Prostate gland (tissue), 2 donors: ENCODE results near the gene DCAF15. TPM values are rescaled to one million over a fixed set of nuclear protein-coding genes. Genes with fewer than 3 reads are reported as not detected.
"Not testable (repeated sequence)": the region's sequence is repeated elsewhere in the genome, so short reads cannot be mapped to it uniquely, and the experiment has no call there.

Experiments used
- DNase-seq: peaks from one replicate; pipeline ENCODE4 v3.0.0-alpha.2; 2019; ENCODE audit warnings: low spot score
- H3K27ac ChIP-seq, 2 donors: fragments of 200-600 bp; sonication (generic); 2 replicates each; pipeline ENCODE4 v1.5.1; 2017 to 2019
- H3K27me3 ChIP-seq: fragments of 200-600 bp; sonication (generic); replicated peaks from 2 replicates; pipeline ENCODE4 v1.5.1; 2019; ENCODE audit not compliant: insufficient read depth
- H3K36me3 ChIP-seq, 2 donors: fragments of 200-600 bp; sonication (generic); 1 replicate in 1 of 2; 2 replicates in 1 of 2; pipeline versions ENCODE4 v1.5.1 to v1.8.1; 2017 to 2019
- H3K4me1 ChIP-seq: fragments of 200-600 bp; sonication (generic); replicated peaks from 2 replicates; pipeline ENCODE4 v1.5.1; 2019
- H3K4me3 ChIP-seq, 2 donors: fragments of 200-600 bp; sonication (generic); 2 replicates each; pipeline ENCODE4 v1.5.1; 2017 to 2019
- H3K9me3 ChIP-seq: fragments of 200-600 bp; sonication (generic); 2 replicates; pipeline ENCODE4 v1.5.1; 2017
- POLR2A ChIP-seq: fragments of 450-650 bp; IDR thresholded peaks from one replicate; pipeline ENCODE4 v1.6.1; 2016; ENCODE audit warnings: antibody characterized with exemption, mild to moderate bottlenecking
- POLR2AphosphoS5 ChIP-seq: sonication (generic); formaldehyde crosslinking; IDR thresholded peaks from one replicate; pipeline ENCODE4 v1.6.1; 2017; ENCODE audit warnings: antibody characterized with exemption
- WGBS: methylation state at CpG from one replicate; pipeline ENCODE4 v1.1.5; 2018; 5-methylcytosine and 5-hydroxymethylcytosine counted together
- intact Hi-C: fragments of 100-400 bp; cut with DNase I; formaldehyde crosslinking; loops from one replicate; pipeline ENCODE4 v1.14.2; 2022
- total RNA-seq, 2 donors: library from RNA; depleted of rRNA; stranded (reverse); fragments of >200 nt; gene quantifications; one replicate each; pipeline ENCODE4 v1.1.0, GENCODE V29; 2016
- TF ChIP-seq, protein P1 (sequence below), 4 experiments: fragments of 200-600 bp in 2 of 4; fragments of 450-650 bp in 2 of 4; sonication (generic) in 2 of 4; IDR thresholded peaks; 1 replicate in 3 of 4; 2 replicates in 1 of 4; pipeline ENCODE4 v1.5.1; 2016 to 2019; ENCODE audit warnings: antibody characterized with exemption in 4 of 4, mild to moderate bottlenecking in 2 of 4, moderate library complexity in 2 of 4

DCAF15 gene
- total RNA-seq, 2 donors from 2014 or later, result 18.6 to 47.4 TPM

DNA sequence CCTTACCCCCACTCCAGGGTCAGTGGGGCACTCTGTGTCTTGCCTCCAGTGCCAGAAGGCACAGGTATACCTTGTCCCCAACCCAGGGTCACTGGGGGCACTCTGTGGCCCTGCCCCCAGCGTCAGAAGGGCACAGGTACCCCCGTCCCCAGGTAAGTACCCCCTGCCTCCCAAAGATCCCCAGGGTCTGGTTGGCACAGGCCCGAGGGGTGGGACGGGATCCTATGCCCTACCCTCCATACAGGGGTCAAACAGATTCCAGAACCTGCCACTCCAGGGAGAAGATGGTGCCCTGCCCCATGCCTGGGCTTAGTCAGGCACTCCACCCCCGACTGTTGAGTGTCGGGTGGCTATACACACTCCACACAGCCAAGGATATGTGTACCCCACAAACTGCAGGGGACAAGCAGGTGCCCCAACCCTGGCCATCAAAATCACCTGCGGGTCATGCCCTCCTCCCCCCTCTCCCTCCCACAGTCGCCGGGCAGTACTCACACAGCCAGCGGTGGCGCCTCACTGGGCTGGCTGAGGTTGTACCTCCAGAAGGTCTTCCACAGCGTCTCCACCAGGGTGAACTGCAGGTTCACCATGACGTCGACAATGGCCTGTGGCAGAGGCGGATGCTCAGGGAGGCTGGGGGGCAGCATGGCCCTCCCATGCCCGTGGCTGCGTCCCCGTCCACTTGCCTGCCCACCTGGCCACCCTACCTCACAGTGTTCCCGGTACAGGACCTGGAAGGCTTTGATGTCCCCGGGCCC, 13.8 kb downstream of the DCAF15 start:
- intact Hi-C loops, result no loop called here
- Histone ChIP-seq H3K4me1 (no peaks in the 10 kb centered on the region), H3K27me3 (no peaks in the 10 kb centered on the region), H3K9me3 (no peaks in the 10 kb centered on the region), H3K27ac (no peak overlapping the region), H3K36me3 (peaks cover 8 to 28% of the 10 kb centered on the region in 2 donors), H3K4me3 (no peak overlapping the region)
- TF ChIP-seq POLR2AphosphoS5 (no peak), POLR2A (no peak)
- TF ChIP-seq, protein P1, sequence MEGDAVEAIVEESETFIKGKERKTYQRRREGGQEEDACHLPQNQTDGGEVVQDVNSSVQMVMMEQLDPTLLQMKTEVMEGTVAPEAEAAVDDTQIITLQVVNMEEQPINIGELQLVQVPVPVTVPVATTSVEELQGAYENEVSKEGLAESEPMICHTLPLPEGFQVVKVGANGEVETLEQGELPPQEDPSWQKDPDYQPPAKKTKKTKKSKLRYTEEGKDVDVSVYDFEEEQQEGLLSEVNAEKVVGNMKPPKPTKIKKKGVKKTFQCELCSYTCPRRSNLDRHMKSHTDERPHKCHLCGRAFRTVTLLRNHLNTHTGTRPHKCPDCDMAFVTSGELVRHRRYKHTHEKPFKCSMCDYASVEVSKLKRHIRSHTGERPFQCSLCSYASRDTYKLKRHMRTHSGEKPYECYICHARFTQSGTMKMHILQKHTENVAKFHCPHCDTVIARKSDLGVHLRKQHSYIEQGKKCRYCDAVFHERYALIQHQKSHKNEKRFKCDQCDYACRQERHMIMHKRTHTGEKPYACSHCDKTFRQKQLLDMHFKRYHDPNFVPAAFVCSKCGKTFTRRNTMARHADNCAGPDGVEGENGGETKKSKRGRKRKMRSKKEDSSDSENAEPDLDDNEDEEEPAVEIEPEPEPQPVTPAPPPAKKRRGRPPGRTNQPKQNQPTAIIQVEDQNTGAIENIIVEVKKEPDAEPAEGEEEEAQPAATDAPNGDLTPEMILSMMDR (IDR thresholded peaks at IDR 0.05), result no peak
- 96% methylated on average over 18 of the region's 20 CpGs for WGBS
- DNase-seq, result no peak

DNA sequence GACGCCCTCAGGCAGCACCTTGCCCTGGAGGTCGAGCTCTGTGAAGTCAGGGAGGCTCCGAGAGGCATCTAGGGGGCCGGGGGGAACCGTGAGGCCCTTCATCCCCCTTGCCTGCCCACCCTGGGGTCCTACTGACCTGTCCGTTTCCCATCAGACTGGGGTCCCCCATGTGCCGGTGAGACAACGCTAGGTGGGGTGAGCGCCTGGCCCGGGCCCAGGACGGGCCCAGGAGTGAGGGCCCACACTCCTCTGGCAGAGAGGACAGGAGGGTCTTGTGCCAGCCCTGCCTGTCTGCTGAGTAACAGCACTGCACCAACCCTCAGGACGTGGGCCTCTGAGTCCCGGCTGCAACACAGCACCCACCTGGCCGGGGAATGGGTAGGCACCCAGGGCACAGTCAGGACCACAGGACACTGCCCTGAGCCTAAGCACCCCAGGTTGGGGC, 14.4 kb downstream of the DCAF15 start:
- TF ChIP-seq POLR2AphosphoS5, result no peak
- TF ChIP-seq, protein P1 (IDR thresholded peaks at IDR 0.05), result no peak
- no peak for TF ChIP-seq POLR2A
- intact Hi-C loops, result no loop called here
- no peak overlapping the region for H3K4me3 ChIP-seq
- H3K27me3 ChIP-seq, result no peaks in the 10 kb centered on the region
- no peaks in the 10 kb centered on the region for H3K9me3 ChIP-seq
- peaks cover 8 to 28% of the 10 kb centered on the region in 2 donors for H3K36me3 ChIP-seq
- WGBS, result 96% methylated on average over 10 of the region's 14 CpGs
- H3K27ac ChIP-seq, result no peak overlapping the region
- H3K4me1 ChIP-seq, result no peaks in the 10 kb centered on the region
- DNase-seq, result no peak

DNA sequence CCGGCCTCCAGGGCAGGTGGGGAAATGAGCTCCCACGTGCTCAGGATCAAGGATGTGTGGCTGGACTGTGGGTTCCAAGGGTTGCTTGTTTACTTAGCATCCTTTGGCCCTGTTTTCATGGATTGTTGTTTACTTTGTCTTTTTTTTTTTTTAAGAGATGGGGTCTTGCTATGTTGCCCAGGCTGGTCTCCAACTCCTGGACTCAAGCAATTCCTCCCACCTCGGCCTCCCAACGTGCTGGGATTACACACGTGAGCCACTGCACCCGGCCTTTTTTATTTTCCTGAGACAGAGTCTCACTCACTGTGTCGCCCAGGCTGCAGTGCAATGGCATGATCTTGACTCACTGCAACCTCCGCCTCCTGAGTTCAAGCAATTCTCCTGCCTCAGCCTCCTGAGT, 14.9 kb downstream of the DCAF15 start:
- intact Hi-C loops, result not testable (repeated sequence)

DNA sequence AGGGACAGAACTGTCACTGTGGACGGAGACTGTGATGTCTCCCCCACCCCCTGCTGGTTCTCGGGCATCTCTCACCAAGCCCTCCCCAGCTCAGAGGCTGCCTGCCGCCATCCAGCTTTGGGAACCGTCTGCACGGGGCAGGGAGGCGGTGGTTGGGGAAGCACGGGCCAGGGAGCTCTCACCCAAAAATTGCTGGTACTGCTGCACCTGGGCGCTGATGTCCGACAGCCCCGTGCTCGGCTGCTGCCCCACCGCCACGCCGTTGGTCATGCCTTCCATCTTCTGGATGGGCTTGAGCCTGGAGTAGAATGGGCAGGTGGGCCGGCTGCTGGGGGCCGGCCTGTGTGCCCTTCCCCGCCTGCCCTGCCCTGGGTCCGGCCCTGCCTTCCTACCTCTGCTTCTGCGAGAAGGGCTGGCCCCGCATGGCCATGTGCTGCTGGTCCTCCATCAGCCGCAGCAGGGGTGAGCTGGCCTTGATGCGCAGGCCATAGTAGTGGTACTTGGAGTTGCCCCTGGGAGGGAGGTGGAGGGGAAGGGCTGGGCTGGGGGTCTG, 16.1 kb downstream of the DCAF15 start:
- Histone ChIP-seq H3K4me1 (no peaks in the 10 kb centered on the region), H3K27ac (no peak overlapping the region), H3K36me3 (peaks cover 8 to 28% of the 10 kb centered on the region in 2 donors), H3K27me3 (no peaks in the 10 kb centered on the region), H3K4me3 (no peak overlapping the region), H3K9me3 (no peaks in the 10 kb centered on the region)
- intact Hi-C loops, result no loop called here
- WGBS, result 91% methylated on average over 20 of the region's 22 CpGs
- DNase-seq, result no peak
- no peak for TF ChIP-seq POLR2A
- TF ChIP-seq, protein P1 (IDR thresholded peaks at IDR 0.05), result no peak
- no peak for TF ChIP-seq POLR2AphosphoS5

More for the DNA sequence above, 14.9 kb downstream of the DCAF15 start:
- not testable (repeated sequence) for H3K9me3 ChIP-seq, DNase-seq, H3K4me3 ChIP-seq, H3K27ac ChIP-seq, H3K27me3 ChIP-seq, H3K4me1 ChIP-seq
- 92% methylated on average over 8 of the region's 8 CpGs for WGBS
- peaks cover 8 to 28% of the 10 kb centered on the region in 2 donors for H3K36me3 ChIP-seq

DNA sequence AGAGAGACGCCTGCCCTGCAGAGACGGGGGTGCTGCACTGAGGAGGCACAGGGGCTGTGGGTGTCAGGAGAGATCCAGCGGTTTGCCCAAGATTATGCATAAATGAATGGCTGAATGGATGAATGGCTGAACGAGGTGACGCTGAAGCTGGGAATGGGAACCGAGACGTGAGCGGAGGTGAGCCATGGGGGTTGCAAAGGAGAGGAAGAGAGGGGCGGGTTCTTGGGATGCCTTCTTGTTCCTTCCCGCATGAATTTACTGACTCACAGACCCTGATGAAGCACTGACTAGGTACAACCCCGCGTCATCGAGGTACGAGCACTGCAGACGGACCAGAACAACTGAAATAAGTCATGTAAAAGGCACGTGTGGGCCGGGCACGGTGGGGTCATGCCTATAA, 16.7 kb downstream of the DCAF15 start:
- Histone ChIP-seq H3K9me3 (no peaks in the 10 kb centered on the region), H3K27me3 (no peaks in the 10 kb centered on the region), H3K27ac (no peak overlapping the region), H3K36me3 (peaks cover 8 to 28% of the 10 kb centered on the region in 2 donors), H3K4me1 (no peaks in the 10 kb centered on the region), H3K4me3 (no peak overlapping the region)
- WGBS, result 89% methylated on average over 18 of the region's 18 CpGs
- intact Hi-C loops, result no loop called here
- no peak for DNase-seq
- TF ChIP-seq POLR2AphosphoS5 (no peak), POLR2A (no peak)
- TF ChIP-seq, protein P1 (IDR thresholded peaks at IDR 0.05), result no peak
